Measurements from ENCODE around the gene ELL.

GRCh38 chr19:18475762-18476331 lies 46.0 kb downstream of the ELL start:
- TF ChIP-seq CTCF (IDR thresholded peaks at IDR 0.05; ENCODE audit: insufficient read depth, low read depth, low read length) (no peak), EZH2 (IDR thresholded peaks at IDR 0.05; ENCODE audit: insufficient read depth, low read length) (no peak)
